Kidney (tissue), 14 donors: Measurements from ENCODE around the gene RGP1. TPM values are rescaled to one million over a fixed set of nuclear protein-coding genes. Genes with fewer than 3 reads are reported as not detected.

Experiments used
- DNase-seq, 5 donors: peaks; one replicate each; pipeline ENCODE4 v3.0.0-alpha.2; 2013 to 2020
- FAIRE-seq: peaks from 2 replicates; lab custom pipeline; 2012; peaks lifted over from hg19 to GRCh38; lab: Jason Lieb, UNC
- H3K27ac ChIP-seq, 2 donors: one replicate each; pipeline ENCODE4 v1.7.0; 2013; ENCODE audit warnings: low read depth in 2 of 2, low read length in 2 of 2, inconsistent platforms in 1 of 2
- H3K27me3 ChIP-seq: one replicate; pipeline ENCODE4 v1.7.1; 2013; ENCODE audit warnings: low read length, inconsistent platforms; ENCODE audit not compliant: control insufficient read depth, insufficient read depth
- H3K36me3 ChIP-seq, 3 donors: one replicate each; pipeline versions ENCODE4 v1.7.0 to v1.7.1; 2013; ENCODE audit warnings: low read length in 3 of 3, control low read depth in 1 of 3, inconsistent platforms in 1 of 3; ENCODE audit not compliant: insufficient read depth in 3 of 3, control insufficient read depth in 2 of 3
- H3K4me1 ChIP-seq, 3 donors: one replicate each; pipeline versions ENCODE4 v1.7.0 to v1.7.1; 2013; ENCODE audit warnings: low read length in 3 of 3, inconsistent platforms in 1 of 3, low read depth in 1 of 3; ENCODE audit not compliant: control insufficient read depth in 2 of 3, insufficient read depth in 2 of 3
- H3K4me3 ChIP-seq, 3 donors: one replicate each; pipeline versions ENCODE4 v1.7.0 to v1.8.1; 2013; ENCODE audit warnings: low read length in 3 of 3, control low read depth in 1 of 3, inconsistent platforms in 1 of 3
- H3K9ac ChIP-seq, 3 donors: one replicate each; pipeline versions ENCODE4 v1.7.0 to v1.7.1; 2013; ENCODE audit warnings: low read length in 3 of 3, control low read depth in 1 of 3, inconsistent platforms in 1 of 3
- H3K9me3 ChIP-seq, 3 donors: one replicate each; pipeline versions ENCODE4 v1.7.0 to v1.7.1; 2013; ENCODE audit warnings: low read length in 3 of 3, control low read depth in 1 of 3, inconsistent platforms in 1 of 3; ENCODE audit not compliant: control insufficient read depth in 2 of 3, insufficient read depth in 1 of 3
- intact Hi-C: fragments of 100-400 bp; cut with DNase I; formaldehyde crosslinking; loops from one replicate; pipeline ENCODE4 v1.11.1; 2022
- polyA plus RNA-seq: library from polyadenylated mRNA; stranded (reverse); fragments of 350-450 nt; fragmentation: Illumina TruSeq; extraction: RNeasy Lipid Tissue Mini Kit (QIAGEN cat#74804); gene quantifications from one replicate; pipeline ENCODE4 v1.2.3, GENCODE V29; 2014; ENCODE audit warnings: low read depth, low replicate concordance; ENCODE audit not compliant: insufficient read depth
- total RNA-seq: library from RNA; stranded (reverse); fragmentation: NEBNext Ultra II Directional; extraction: Animal tissue kit (Norgen Biotek cat#: 25700); gene quantifications from one replicate; pipeline ENCODE4 v1.2.1, GENCODE V29; 2021
- TF ChIP-seq, protein P1 (sequence below): IDR thresholded peaks from 3 replicates; pipeline ENCODE4 v1.5.1; 2012; ENCODE audit warnings: mild to moderate bottlenecking, moderate library complexity, borderline replicate concordance; ENCODE audit not compliant: insufficient read depth; ENCODE audit errors: extremely low read depth
- donor health status: control.
- donor health status: control.
- donor health status: control.
- donor health status: control.
- donor health status: control.
- donor health status: DM: yes; HTN: yes; CAD: no.
- donor health status: Normal renal cell carcinoma (clear cell type).

RGP1 gene
- total and polyA plus RNA-seq, 2 donors from 2014 or later: 11.0 to 39.2 TPM

DNA sequence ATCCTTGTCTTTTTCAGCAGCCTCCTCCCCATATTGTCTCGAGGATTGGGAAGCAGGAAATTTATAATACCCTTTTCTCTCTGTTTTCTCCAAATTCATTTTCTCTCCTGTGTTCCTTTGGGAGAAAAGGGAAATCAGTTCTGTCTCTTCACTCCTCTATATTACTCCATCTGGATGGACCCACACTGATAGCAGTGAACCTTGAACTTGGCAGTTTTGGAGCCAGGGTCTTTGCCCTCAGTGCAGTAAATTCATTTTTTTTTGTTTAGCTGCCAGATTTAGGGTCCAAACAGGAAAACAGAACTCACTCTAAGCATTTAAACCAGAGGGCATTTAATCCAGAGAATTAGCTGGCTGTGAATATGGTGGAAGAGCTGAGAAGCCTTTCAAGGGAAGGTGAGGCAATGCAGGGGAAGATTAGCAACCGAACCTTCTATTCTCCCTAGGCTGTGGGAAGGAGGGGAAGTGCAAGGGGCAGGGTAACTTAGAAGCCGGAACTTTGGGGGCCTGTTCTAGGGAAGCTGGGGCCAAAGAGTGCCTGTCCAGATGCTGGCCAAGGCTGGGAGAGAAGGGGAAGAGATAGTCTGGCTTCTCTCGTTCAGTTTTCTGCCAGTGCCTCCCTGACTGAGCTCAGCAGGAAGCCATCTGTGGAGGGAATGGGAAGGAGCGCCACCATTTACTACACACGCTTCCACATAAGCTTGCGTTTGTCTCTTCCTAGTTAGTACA, 26.0 kb downstream of the RGP1 start:
- H3K4me3 ChIP-seq: no peak overlapping the region
- H3K36me3 ChIP-seq: no peaks in the 10 kb centered on the region
- peaks cover 0 to 17% (median 6%) of the 10 kb centered on the region in 3 donors for H3K4me1 ChIP-seq
- H3K9ac ChIP-seq: no peak overlapping the region
- intact Hi-C loops: no loop called here
- no peak overlapping the region for H3K27ac ChIP-seq
- FAIRE-seq (no peak), DNase-seq (peak in 2 of 5 donors; percentile 38 to 42)
- H3K27me3 ChIP-seq: no peaks in the 10 kb centered on the region
- TF ChIP-seq, protein P1, sequence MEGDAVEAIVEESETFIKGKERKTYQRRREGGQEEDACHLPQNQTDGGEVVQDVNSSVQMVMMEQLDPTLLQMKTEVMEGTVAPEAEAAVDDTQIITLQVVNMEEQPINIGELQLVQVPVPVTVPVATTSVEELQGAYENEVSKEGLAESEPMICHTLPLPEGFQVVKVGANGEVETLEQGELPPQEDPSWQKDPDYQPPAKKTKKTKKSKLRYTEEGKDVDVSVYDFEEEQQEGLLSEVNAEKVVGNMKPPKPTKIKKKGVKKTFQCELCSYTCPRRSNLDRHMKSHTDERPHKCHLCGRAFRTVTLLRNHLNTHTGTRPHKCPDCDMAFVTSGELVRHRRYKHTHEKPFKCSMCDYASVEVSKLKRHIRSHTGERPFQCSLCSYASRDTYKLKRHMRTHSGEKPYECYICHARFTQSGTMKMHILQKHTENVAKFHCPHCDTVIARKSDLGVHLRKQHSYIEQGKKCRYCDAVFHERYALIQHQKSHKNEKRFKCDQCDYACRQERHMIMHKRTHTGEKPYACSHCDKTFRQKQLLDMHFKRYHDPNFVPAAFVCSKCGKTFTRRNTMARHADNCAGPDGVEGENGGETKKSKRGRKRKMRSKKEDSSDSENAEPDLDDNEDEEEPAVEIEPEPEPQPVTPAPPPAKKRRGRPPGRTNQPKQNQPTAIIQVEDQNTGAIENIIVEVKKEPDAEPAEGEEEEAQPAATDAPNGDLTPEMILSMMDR: no peak
- no peaks in the 10 kb centered on the region for H3K9me3 ChIP-seq

DNA sequence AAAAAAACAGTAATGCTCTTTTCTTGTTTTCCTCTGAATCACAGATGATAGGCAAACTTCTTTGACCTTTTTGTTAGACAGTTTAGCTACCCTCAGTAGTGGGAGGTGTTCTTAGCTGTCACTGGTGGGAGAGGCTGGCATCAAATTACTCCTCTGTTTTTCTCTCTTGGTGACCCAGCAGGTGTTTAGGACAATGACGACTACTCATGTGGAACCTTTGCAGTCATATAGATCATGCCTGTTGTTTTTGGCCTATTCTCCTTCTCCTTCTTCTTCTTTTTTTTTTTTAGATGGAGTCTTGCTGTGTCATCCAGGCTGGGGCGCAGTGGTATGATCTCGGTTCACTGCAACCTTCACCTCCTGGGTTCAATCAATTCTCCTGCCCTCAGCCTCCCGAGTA, 26.9 kb downstream of the RGP1 start:
- FAIRE-seq: no peak
- TF ChIP-seq, protein P1: no peak
- DNase-seq: peak in 3 of 5 donors; percentile 72 to 91 (median 90)
- Histone ChIP-seq H3K9me3 (no peaks in the 10 kb centered on the region), H3K4me1 (peaks cover 0 to 10% (median 0%) of the 10 kb centered on the region in 3 donors), H3K9ac (no peak overlapping the region), H3K27me3 (no peaks in the 10 kb centered on the region), H3K27ac (no peak overlapping the region), H3K4me3 (no peak overlapping the region), H3K36me3 (no peaks in the 10 kb centered on the region)
- intact Hi-C loops: no loop called here

DNA sequence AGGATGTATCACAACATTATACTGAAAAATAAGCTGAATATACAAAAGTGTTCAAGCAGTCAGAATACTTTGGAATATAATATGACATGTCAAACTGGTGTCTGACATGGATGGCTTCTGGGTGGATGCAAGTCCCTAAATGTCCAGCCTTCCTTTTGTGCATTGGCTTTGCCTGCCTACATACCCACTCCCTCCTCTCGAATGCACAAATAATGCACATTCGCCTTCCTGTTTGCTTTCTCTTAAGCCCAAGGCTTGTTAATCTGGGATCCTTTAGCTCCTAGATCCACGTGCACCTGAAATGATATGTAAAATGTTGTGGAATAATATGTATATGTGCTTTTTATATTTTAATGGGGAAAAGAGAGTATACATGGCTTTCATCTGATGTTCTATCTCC, 29.4 kb downstream of the RGP1 start:
- Histone ChIP-seq H3K27ac (no peak overlapping the region), H3K9ac (no peak overlapping the region), H3K4me3 (no peak overlapping the region), H3K9me3 (no peaks in the 10 kb centered on the region), H3K4me1 (peaks cover 0 to 6% (median 0%) of the 10 kb centered on the region in 3 donors), H3K36me3 (no peaks in the 10 kb centered on the region), H3K27me3 (no peaks in the 10 kb centered on the region)
- no peak for DNase-seq
- intact Hi-C loops: no loop called here
- TF ChIP-seq, protein P1: no peak
- no peak for FAIRE-seq
